NCI-H1694 treated with DMSO at 0.1 percent for 48 hours (cell line): ENCODE data around the gene ABCC12.

Source experiments
- DNase-seq: peaks from one replicate; lab custom pipeline; 2025; lab: John Stamatoyannopoulos, UW

The ABCC12 gene

GRCh38 chr16:48165961-48166578, 10.3 kb upstream of the ABCC12 start:
- DNase-seq, result peak; percentile 35

GRCh38 chr16:48164907-48165715, 9.3 kb upstream of the ABCC12 start:
- peak; percentile 33 for DNase-seq

GRCh38 chr16:48162839-48163410, 7.1 kb upstream of the ABCC12 start:
- DNase-seq, result no peak

- no peak for DNase-seq
These were observed 6.1 kb upstream of the ABCC12 start for GRCh38 chr16:48161906-48162305.

- DNase-seq, result no peak
These were observed 4.8 kb upstream of the ABCC12 start for GRCh38 chr16:48160575-48160974.

GRCh38 chr16:48158296-48158695, 2.5 kb upstream of the ABCC12 start:
- no peak for DNase-seq

GRCh38 chr16:48157794-48158193, 2.0 kb upstream of the ABCC12 start:
- DNase-seq, result no peak

- no peak for DNase-seq
These were observed 1.5 kb upstream of the ABCC12 start for GRCh38 chr16:48157302-48157701.

GRCh38 chr16:48156790-48157209, 1.0 kb upstream of the ABCC12 start:
- peak; percentile 37 for DNase-seq

GRCh38 chr16:48153774-48154173, 2.0 kb downstream of the ABCC12 start:
- peak; percentile 26 for DNase-seq

GRCh38 chr16:48152226-48152625, 3.6 kb downstream of the ABCC12 start:
- no peak for DNase-seq

GRCh38 chr16:48150707-48151106, 5.1 kb downstream of the ABCC12 start:
- no peak for DNase-seq

GRCh38 chr16:48146710-48147109, 9.1 kb downstream of the ABCC12 start:
- no peak for DNase-seq

- DNase-seq, result no peak
These were observed 9.7 kb downstream of the ABCC12 start for GRCh38 chr16:48146131-48146530.

- DNase-seq, result no peak
These were observed 11.9 kb downstream of the ABCC12 start for GRCh38 chr16:48143812-48144368.

GRCh38 chr16:48140821-48141220, 15.0 kb downstream of the ABCC12 start:
- no peak for DNase-seq

GRCh38 chr16:48139517-48139916, 16.3 kb downstream of the ABCC12 start:
- DNase-seq, result no peak

GRCh38 chr16:48138543-48138942, 17.2 kb downstream of the ABCC12 start:
- DNase-seq, result no peak

GRCh38 chr16:48137822-48138221, 18.0 kb downstream of the ABCC12 start:
- no peak for DNase-seq

- no peak for DNase-seq
These were observed 19.0 kb downstream of the ABCC12 start for GRCh38 chr16:48136547-48137360.

GRCh38 chr16:48133455-48134211, 22.2 kb downstream of the ABCC12 start:
- DNase-seq, result no peak
